Measurements from ENCODE around the gene PRPF6. TPM values are rescaled to one million over a fixed set of nuclear protein-coding genes. Genes with fewer than 3 reads are reported as not detected.

PRPF6 gene
- total and polyA plus RNA-seq, 2 of the 13 experiments (the other 11 are each of a cell fraction or from before 2014, with no cell fraction given), result 63.7 to 101 TPM

DNA sequence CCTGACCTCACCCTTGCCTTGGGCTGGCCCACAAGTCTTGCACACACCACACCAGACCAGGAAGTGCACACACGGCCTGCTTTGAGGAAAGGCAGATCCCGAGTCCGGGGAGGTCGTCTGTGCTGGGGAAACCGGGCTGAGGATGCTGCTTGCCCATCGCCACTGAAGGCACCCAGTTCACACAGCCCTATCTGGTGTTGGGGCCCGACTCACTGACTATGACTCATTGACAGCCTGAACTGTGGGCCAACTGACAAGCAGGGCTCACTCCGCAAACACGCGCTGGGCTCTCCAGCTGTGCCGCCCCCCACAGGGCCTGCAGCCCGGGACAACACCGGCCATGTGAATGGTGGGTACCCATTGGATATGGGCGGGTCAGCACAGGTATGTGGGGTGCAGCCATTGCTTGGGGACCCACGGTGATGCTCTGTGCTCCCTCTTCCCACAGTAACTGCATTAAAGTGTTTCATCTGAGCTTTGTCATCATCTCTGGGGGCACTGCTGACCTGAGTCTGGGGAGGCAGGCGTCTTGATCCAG, 3.1 kb upstream of the PRPF6 start (continued):
- TF ChIP-seq GMEB1 (CRISPR knock-in tag; IDR thresholded peaks at IDR 0.05; ENCODE audit: borderline replicate concordance), result peak; percentile 32; the same call in 1 of the 2 replicates
- TF ChIP-seq ZNF644 (CRISPR knock-in tag; IDR thresholded peaks at IDR 0.05; ENCODE audit: low read depth), result peak; percentile 79
- peak; percentile 99 for TF ChIP-seq FOSL2 (CRISPR knock-in tag; IDR thresholded peaks at IDR 0.05)
- TF ChIP-seq NFATC3 (CRISPR knock-in tag; IDR thresholded peaks at IDR 0.05), result no peak
- TF ChIP-seq ZNF34 (CRISPR knock-in tag; IDR thresholded peaks at IDR 0.05; ENCODE audit: borderline replicate concordance), result 0 out of 2 replicates have a peak, but pooled peaks have one; percentile 76
- no peak for TF ChIP-seq ZNF431 (CRISPR knock-in tag; IDR thresholded peaks at IDR 0.05; ENCODE audit: borderline replicate concordance, low read depth)
- no peak for TF ChIP-seq ATRX (CRISPR knock-in tag; IDR thresholded peaks at IDR 0.05; ENCODE audit: borderline replicate concordance)
- TF ChIP-seq ERF (CRISPR knock-in tag; IDR thresholded peaks at IDR 0.05), result 0 out of 2 replicates have a peak, but pooled peaks have one; percentile 68
- no peak for TF ChIP-seq RFX3 (CRISPR knock-in tag; IDR thresholded peaks at IDR 0.05)
- TF ChIP-seq BHLHE40 (IDR thresholded peaks at IDR 0.05; ENCODE audit: low read length), result 0 out of 2 replicates have a peak, but pooled peaks have one; percentile 15
- TF ChIP-seq MEIS1 (CRISPR knock-in tag; IDR thresholded peaks at IDR 0.05; ENCODE audit: borderline replicate concordance), result peak; percentile 98
- TF ChIP-seq ZNF143 (CRISPR knock-in tag; IDR thresholded peaks at IDR 0.05), result peak; percentile 67; the same call in 1 of the 2 replicates
- no peak for TF ChIP-seq ARID2 (CRISPR knock-in tag; IDR thresholded peaks at IDR 0.05; ENCODE audit: borderline replicate concordance)
- 0 out of 2 replicates have a peak, but pooled peaks have one; percentile 12 for TF ChIP-seq TBX3 (IDR thresholded peaks at IDR 0.05; ENCODE audit: borderline replicate concordance)
- peak; percentile 100 for TF ChIP-seq TGIF2 (CRISPR knock-in tag; IDR thresholded peaks at IDR 0.05)
- TF ChIP-seq ZNF362 (CRISPR knock-in tag; IDR thresholded peaks at IDR 0.05; ENCODE audit: borderline replicate concordance), result no peak; the same call in 1 of the 2 replicates
- 0 out of 2 replicates have a peak, but pooled peaks have one; percentile 76 for TF ChIP-seq ZNF782 (CRISPR knock-in tag; IDR thresholded peaks at IDR 0.05; ENCODE audit: borderline replicate concordance)
- TF ChIP-seq ZNF790 (CRISPR knock-in tag; IDR thresholded peaks at IDR 0.05; ENCODE audit: borderline replicate concordance), result no peak
- peak; percentile 82 for TF ChIP-seq THAP11 (CRISPR knock-in tag; IDR thresholded peaks at IDR 0.05)
- TF ChIP-seq ZNF616 (CRISPR knock-in tag; IDR thresholded peaks at IDR 0.05; ENCODE audit: low read depth), result peak; percentile 84
- TF ChIP-seq ZMAT5 (CRISPR knock-in tag; IDR thresholded peaks at IDR 0.05; ENCODE audit: borderline replicate concordance, low read depth), result no peak
- no peak for TF ChIP-seq XBP1 (CRISPR knock-in tag; IDR thresholded peaks at IDR 0.05)
- TF ChIP-seq ZBTB25 (CRISPR knock-in tag; IDR thresholded peaks at IDR 0.05), result 0 out of 2 replicates have a peak, but pooled peaks have one; percentile 44
- TF ChIP-seq KLF11 (CRISPR knock-in tag; IDR thresholded peaks at IDR 0.05), result 0 out of 2 replicates have a peak, but pooled peaks have one; percentile 85

Data from HepG2 (cell line).